HCT116 (cell line): Measurements from ENCODE around the gene SLC6A6. TPM values are rescaled to one million over a fixed set of nuclear protein-coding genes. Genes with fewer than 3 reads are reported as not detected.
A peak's percentile ranks its signal among the peaks of the same experiment; 100 is the strongest.

Source experiments
- ATAC-seq: fragments of 200-7000 bp; cut with Tn5 transposase; 2 replicates; pipeline ENCODE4 v1.9.1; 2020; ENCODE audit warnings: mild to moderate bottlenecking, moderate library complexity
- BruUV-seq: library from RNA; stranded (reverse); fragments of 400-500 nt; replicated peaks from 2 replicates; lab custom pipeline; 2021; lab: Mats Ljungman, UMichigan
- CTCF ChIA-PET: fragments of 300-600 bp; sonication (Branson Sonifier 250); formaldehyde crosslinking; loops from one replicate; lab custom pipeline; 2021; ENCODE audit warnings: antibody characterized with exemption; lab: Charles Lee
- POLR2A ChIA-PET: fragments of 300-600, 350-600 bp; sonication (Branson Sonifier 250); formaldehyde crosslinking; loops from one replicate; lab custom pipeline; 2021; ENCODE audit warnings: antibody characterized with exemption; lab: Charles Lee
- RAD21 ChIA-PET, 2 experiments: fragments of 300-600 bp; sonication (Branson Sonifier 250); formaldehyde crosslinking; loops; one replicate each; lab custom pipeline; 2023; ENCODE audit warnings: low total read pairs in 2 of 2; ENCODE audit not compliant: uncharacterized antibody in 2 of 2, unreplicated experiment in 2 of 2, low non-redundant PET in 1 of 2; lab: Charles Lee
- DNase-seq: peaks from one replicate; pipeline ENCODE4 v3.0.0-alpha.2; 2010; ENCODE audit warnings: low read depth, low spot score
- H2AFZ ChIP-seq: fragments of 200-600 bp; shearing (Covaris generic), sonication (generic); 2 replicates; pipeline ENCODE4 v1.6.1; 2017; ENCODE audit warnings: low read depth, mixed run types, mixed read lengths, antibody characterized with exemption, low read length; ENCODE audit not compliant: poor library complexity, severe bottlenecking
- H3K27ac ChIP-seq: 2 replicates; pipeline ENCODE4 v1.5.1; 2012; ENCODE audit warnings: low read depth, low read length
- H3K27me3 ChIP-seq: fragments of 200-600 bp; sonication (generic); 2 replicates; pipeline ENCODE4 v1.6.1; 2016; ENCODE audit warnings: mixed run types, low read length, mixed read lengths; ENCODE audit not compliant: insufficient read depth
- H3K36me3 ChIP-seq, 2 experiments: fragments of 200-500 bp in 1 of 2; fragments of 200-600 bp in 1 of 2; sonication (Bioruptor generic) in 1 of 2; sonication (generic) in 1 of 2; 2 replicates each; pipeline versions ENCODE4 v1.5.1 to v1.6.1; 2014 to 2016; ENCODE audit warnings: low read length in 2 of 2, inconsistent platforms in 1 of 2, mixed read lengths in 1 of 2, mixed run types in 1 of 2; ENCODE audit not compliant: insufficient read depth in 2 of 2, control insufficient read depth in 1 of 2
- H3K4me1 ChIP-seq, 2 experiments: fragments of 200-600 bp in 1 of 2; sonication (generic) in 1 of 2; 2 replicates each; pipeline versions ENCODE4 v1.5.1 to v1.6.1; 2012 to 2017; ENCODE audit warnings: low read length in 2 of 2, inconsistent platforms in 1 of 2, mild to moderate bottlenecking in 1 of 2, mixed read lengths in 1 of 2, mixed run types in 1 of 2, moderate library complexity in 1 of 2; ENCODE audit not compliant: insufficient read depth in 2 of 2, control insufficient read depth in 1 of 2
- H3K4me2 ChIP-seq: fragments of 200-600 bp; sonication (generic); 2 replicates; pipeline ENCODE4 v1.6.1; 2017; ENCODE audit warnings: mixed run types, low read length, mixed read lengths
- H3K4me3 ChIP-seq, 2 experiments: fragments of 200-600 bp in 1 of 2; sonication (generic) in 1 of 2; replicated peaks in 1 of 2; 2 replicates each; pipeline ENCODE4 v1.5.1; 2011 to 2016; ENCODE audit warnings: low read length in 2 of 2, control low read depth in 1 of 2, low read depth in 1 of 2, mild to moderate bottlenecking in 1 of 2, mixed read lengths in 1 of 2, mixed run types in 1 of 2
- H3K79me2 ChIP-seq: fragments of 200-600 bp; sonication (generic); 2 replicates; pipeline ENCODE4 v1.6.1; 2017; ENCODE audit warnings: mild to moderate bottlenecking, mixed run types, low read length, moderate library complexity, mixed read lengths; ENCODE audit not compliant: insufficient read depth
- H3K9ac ChIP-seq: fragments of 200-600 bp; sonication (generic); 2 replicates; pipeline ENCODE4 v1.6.1; 2016; ENCODE audit warnings: low read length, mixed read lengths
- H3K9me2 ChIP-seq: fragments of 200-600 bp; sonication (generic), shearing (Covaris generic); 2 replicates; pipeline ENCODE4 v1.6.1; 2017; ENCODE audit warnings: mixed run types, mild to moderate bottlenecking, moderate library complexity; ENCODE audit not compliant: insufficient read depth
- H3K9me3 ChIP-seq, 2 experiments: fragments of 200-500 bp in 1 of 2; fragments of 200-600 bp in 1 of 2; sonication (Bioruptor generic) in 1 of 2; sonication (generic) in 1 of 2; 2 replicates each; pipeline ENCODE4 v1.6.1; 2014 to 2017; ENCODE audit warnings: low read length in 2 of 2, mixed read lengths in 2 of 2, inconsistent platforms in 1 of 2, low read depth in 1 of 2, mild to moderate bottlenecking in 1 of 2, mixed run types in 1 of 2, moderate library complexity in 1 of 2; ENCODE audit not compliant: control insufficient read depth in 1 of 2, insufficient read depth in 1 of 2
- H4K20me1 ChIP-seq: fragments of 200-600 bp; sonication (generic), shearing (Covaris generic); 2 replicates; pipeline ENCODE4 v1.6.1; 2017; ENCODE audit warnings: mixed run types, mild to moderate bottlenecking, moderate library complexity; ENCODE audit not compliant: insufficient read depth
- CBX3 ChIP-seq: IDR thresholded peaks from 2 replicates; pipeline ENCODE4 v1.6.1; 2012; ENCODE audit warnings: low read depth
- CEBPB ChIP-seq: IDR thresholded peaks from 2 replicates; pipeline ENCODE4 v1.6.1; 2012; ENCODE audit warnings: low read depth
- EGR1 ChIP-seq: IDR thresholded peaks from 2 replicates; pipeline ENCODE4 v1.6.1; 2012; ENCODE audit warnings: low read depth
- ELF1 ChIP-seq: IDR thresholded peaks from 2 replicates; pipeline ENCODE4 v1.6.1; 2012; ENCODE audit warnings: low read depth, borderline replicate concordance
- EZH2 ChIP-seq: fragments of 200-600 bp; sonication (generic); IDR thresholded peaks from 2 replicates; pipeline ENCODE4 v1.6.1; 2017; ENCODE audit warnings: antibody characterized with exemption, mixed run types
- EZH2phosphoT487 ChIP-seq: fragments of 200-600 bp; IDR thresholded peaks from 2 replicates; pipeline ENCODE4 v1.6.1; 2018; ENCODE audit warnings: antibody characterized with exemption, borderline replicate concordance
- FOSL1 ChIP-seq: IDR thresholded peaks from 2 replicates; pipeline ENCODE4 v1.6.1; 2012; ENCODE audit warnings: low read depth
- JUND ChIP-seq: IDR thresholded peaks from 2 replicates; pipeline ENCODE4 v1.6.1; 2012
- MAX ChIP-seq: IDR thresholded peaks from 2 replicates; pipeline ENCODE4 v1.6.1; 2012
- POLR2AphosphoS5 ChIP-seq: IDR thresholded peaks from 2 replicates; pipeline ENCODE4 v1.6.1; 2011; ENCODE audit warnings: mild to moderate bottlenecking, low read depth, low read length, moderate library complexity
- RAD21 ChIP-seq: IDR thresholded peaks from 2 replicates; pipeline ENCODE4 v1.6.1; 2012; ENCODE audit warnings: low read depth, mild to moderate bottlenecking
- SIN3A ChIP-seq: IDR thresholded peaks from 2 replicates; pipeline ENCODE4 v1.6.1; 2012; ENCODE audit warnings: low read depth
- SP1 ChIP-seq: IDR thresholded peaks from 2 replicates; pipeline ENCODE4 v1.6.1; 2012; ENCODE audit warnings: low read depth
- SRF ChIP-seq: IDR thresholded peaks from 2 replicates; pipeline ENCODE4 v1.6.1; 2012; ENCODE audit warnings: low read depth
- TCF7L2 ChIP-seq: IDR thresholded peaks from 2 replicates; pipeline ENCODE4 v1.7.0; 2011; ENCODE audit warnings: borderline replicate concordance, inconsistent platforms; ENCODE audit not compliant: insufficient read depth, insufficient read length; ENCODE audit errors: extremely low read depth
- YY1 ChIP-seq: IDR thresholded peaks from 2 replicates; pipeline ENCODE4 v1.6.1; 2011; ENCODE audit warnings: low read length, low read depth, moderate library complexity, mild to moderate bottlenecking; ENCODE audit not compliant: insufficient replicate concordance; ENCODE audit errors: extremely low read depth
- ZBTB33 ChIP-seq: IDR thresholded peaks from 2 replicates; pipeline ENCODE4 v1.6.1; 2011; ENCODE audit warnings: mild to moderate bottlenecking, low read length, moderate library complexity; ENCODE audit not compliant: insufficient replicate concordance; ENCODE audit errors: extremely low read depth
- ZFX ChIP-seq: fragments of 450-650 bp; IDR thresholded peaks from 2 replicates; pipeline ENCODE4 v1.6.1; 2017
- ZNF274 ChIP-seq: fragments of 200-500 bp; sonication (Bioruptor generic); IDR thresholded peaks from 2 replicates; pipeline ENCODE4 v1.6.1; 2014; ENCODE audit warnings: mild to moderate bottlenecking, low read depth, low read length, inconsistent platforms
- intact Hi-C: fragments of 100-400 bp; cut with micrococcal nuclease; formaldehyde crosslinking; loops from 2 replicates; pipeline ENCODE4 v1.10.0; 2022
- total RNA-seq: library from RNA; stranded (reverse); gene quantifications from one replicate; pipeline ENCODE4 v1.2.1, GENCODE V29; 2021; ENCODE audit not compliant: unreplicated experiment
- TF ChIP-seq, protein P1 (sequence below): IDR thresholded peaks from 2 replicates; pipeline ENCODE4 v1.6.1; 2012

SLC6A6 gene
- total RNA-seq, 1 experiment from 2014 or later: 36.3 TPM

DNA sequence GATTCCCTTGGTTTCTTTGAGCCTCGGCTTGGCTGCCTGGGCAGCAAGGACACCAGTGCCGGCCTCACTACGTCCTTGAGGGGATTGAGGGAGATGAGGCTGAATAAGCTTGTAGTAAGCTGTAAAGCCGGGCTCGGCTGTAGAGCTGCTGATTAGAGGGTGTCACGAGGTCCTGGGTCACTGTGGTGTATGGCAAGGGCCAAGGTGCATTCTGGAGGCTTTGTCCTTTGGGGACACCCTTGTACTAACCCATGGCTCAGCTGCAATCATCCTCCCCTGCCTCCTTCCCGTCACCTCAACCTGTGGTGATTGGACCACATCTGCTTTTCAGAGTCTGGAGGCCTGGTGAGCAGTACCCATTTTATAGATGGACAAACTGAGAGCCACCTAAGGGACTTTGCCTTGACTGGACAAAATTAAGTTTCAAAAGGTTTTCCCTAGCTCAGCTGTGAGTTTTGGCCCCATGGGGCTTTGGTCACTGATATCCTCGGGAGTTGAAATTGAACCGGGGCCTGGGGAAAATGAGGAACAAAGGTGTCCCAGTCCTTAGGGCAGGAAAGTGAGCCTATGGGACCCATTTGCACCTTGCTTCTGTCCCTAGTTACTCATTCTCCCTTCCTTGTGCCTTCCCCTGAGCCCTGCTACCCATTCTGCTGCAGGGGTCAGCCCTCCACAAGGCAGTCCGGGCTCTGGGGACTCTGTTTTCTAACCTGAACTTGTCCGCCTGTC is 2.4 kb downstream of the SLC6A6 start:
- DNase-seq: no peak
- Histone ChIP-seq H3K9ac (peak overlapping the region; percentile 93; the same call in 1 of the 2 replicates), H4K20me1 (no peaks in the 10 kb centered on the region), H2AFZ (no peak overlapping the region), H3K9me3 (no peaks in the 10 kb centered on the region), H3K27me3 (no peaks in the 10 kb centered on the region), H3K79me2 (peaks cover 70% of the 10 kb centered on the region), H3K27ac (no peak overlapping the region), H3K36me3 (peaks cover 0 to 6% of the 10 kb centered on the region in 2 experiments; a peak in 1 of 4 replicates), H3K4me3 (0 out of 4 replicates have a peak overlapping the region, but pooled peaks of 1 of the 2 experiments have one; percentile 98), H3K4me2 (peak overlapping the region; percentile 97), H3K4me1 (peaks cover 33 to 48% of the 10 kb centered on the region in 2 experiments), H3K9me2 (no peaks in the 10 kb centered on the region)
- no TSS peak for BruUV-seq
- no peak for ATAC-seq
- CTCF ChIA-PET: interaction anchor here (1.3 kb wide), 1 partner anchor 27 kb away, joined by 3 read pairs; no protein-coding TSS in a partner anchor
- intact Hi-C loops: no loop called here
- TF ChIP-seq SIN3A: no peak
- TF ChIP-seq YY1: no peak
- TF ChIP-seq ZBTB33: no peak
- no peak for TF ChIP-seq EZH2phosphoT487
- TF ChIP-seq EGR1: no peak
- no peak for TF ChIP-seq TCF7L2
- TF ChIP-seq, protein P1, sequence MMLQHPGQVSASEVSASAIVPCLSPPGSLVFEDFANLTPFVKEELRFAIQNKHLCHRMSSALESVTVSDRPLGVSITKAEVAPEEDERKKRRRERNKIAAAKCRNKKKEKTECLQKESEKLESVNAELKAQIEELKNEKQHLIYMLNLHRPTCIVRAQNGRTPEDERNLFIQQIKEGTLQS: no peak
- TF ChIP-seq ELF1: no peak
- no peak for TF ChIP-seq ZFX
- TF ChIP-seq RAD21: no peak
- TF ChIP-seq CEBPB: no peak
- TF ChIP-seq FOSL1: no peak
- no peak for TF ChIP-seq MAX
- no peak for TF ChIP-seq SP1
- no peak for TF ChIP-seq POLR2AphosphoS5
- no peak for TF ChIP-seq CBX3
- no peak for TF ChIP-seq EZH2
- TF ChIP-seq SRF: no peak
- no peak for TF ChIP-seq ZNF274
- no peak for TF ChIP-seq JUND
- POLR2A ChIA-PET: no interaction called here
- RAD21 ChIA-PET: no interaction called here
